Skin epidermis (tissue), 12 donors: ENCODE results near the gene ATAT1.

Source experiments
- H3K27ac ChIP-seq, 21 experiments: fragments of 200-600 bp; sonication (generic) in 11 of 21; one replicate each; pipeline ENCODE4 v1.5.0; 2020; ENCODE audit warnings: mild to moderate bottlenecking in 3 of 21, inconsistent platforms in 2 of 21, moderate library complexity in 2 of 21
- H3K4me3 ChIP-seq, 7 experiments: fragments of 200-600 bp; sonication (generic) in 2 of 7; one replicate each; pipeline ENCODE4 v1.5.0; 2020; ENCODE audit warnings: inconsistent platforms in 2 of 7, mild to moderate bottlenecking in 2 of 7, moderate library complexity in 1 of 7

The ATAT1 gene

DNA sequence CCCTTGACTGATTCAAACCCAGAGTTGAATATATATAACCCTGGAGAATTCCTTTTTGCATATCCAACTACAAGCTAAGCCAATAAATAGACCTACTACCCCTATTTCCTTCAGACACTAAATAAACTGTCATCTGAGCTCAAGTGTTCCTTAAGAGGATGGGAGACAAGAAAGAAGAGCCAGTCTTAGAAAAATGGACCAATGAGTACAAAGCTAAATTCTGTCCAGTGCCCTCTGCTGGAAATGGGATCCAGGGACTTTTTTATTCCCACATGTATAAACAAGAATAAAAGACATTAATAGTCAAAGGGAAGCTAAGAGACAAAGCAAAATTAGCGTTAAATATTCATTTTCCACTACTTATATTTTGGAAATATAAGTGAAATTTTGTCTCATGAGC, 14.5 kb upstream of the ATAT1 start:
- H3K27ac ChIP-seq: peak overlapping the region in 5 of 21 experiments; percentile 6 to 66 (median 17)
- no peak overlapping the region for H3K4me3 ChIP-seq

DNA sequence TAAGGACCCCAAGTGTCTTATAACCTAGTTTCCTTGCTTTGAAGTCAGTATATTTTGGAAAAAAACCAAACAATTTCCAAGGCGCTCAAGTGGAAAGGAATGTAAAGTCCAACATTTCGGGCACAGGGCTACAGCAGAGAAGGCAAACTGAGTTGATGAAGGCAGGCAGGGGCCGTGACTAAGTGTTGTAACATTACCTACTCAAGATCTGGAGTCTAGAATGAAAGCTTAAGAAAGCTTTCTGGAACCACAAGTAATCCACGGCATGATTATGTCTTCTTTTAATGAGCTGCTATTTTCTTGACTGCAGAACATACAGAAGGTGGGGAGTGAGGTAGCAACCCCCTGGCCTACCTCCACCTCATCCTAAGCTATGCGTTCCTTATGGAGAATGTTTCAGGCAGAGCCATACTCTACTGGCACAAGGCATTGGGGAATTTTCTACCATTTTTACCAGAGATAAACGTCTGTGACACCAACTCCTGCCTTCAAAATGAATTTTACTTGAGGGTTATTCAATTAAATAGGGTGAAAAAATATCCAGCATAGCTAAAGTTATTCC, 13.9 kb upstream of the ATAT1 start:
- Histone ChIP-seq H3K4me3 (no peak overlapping the region), H3K27ac (peak overlapping the region in 5 of 21 experiments; percentile 7 to 93 (median 33))

DNA sequence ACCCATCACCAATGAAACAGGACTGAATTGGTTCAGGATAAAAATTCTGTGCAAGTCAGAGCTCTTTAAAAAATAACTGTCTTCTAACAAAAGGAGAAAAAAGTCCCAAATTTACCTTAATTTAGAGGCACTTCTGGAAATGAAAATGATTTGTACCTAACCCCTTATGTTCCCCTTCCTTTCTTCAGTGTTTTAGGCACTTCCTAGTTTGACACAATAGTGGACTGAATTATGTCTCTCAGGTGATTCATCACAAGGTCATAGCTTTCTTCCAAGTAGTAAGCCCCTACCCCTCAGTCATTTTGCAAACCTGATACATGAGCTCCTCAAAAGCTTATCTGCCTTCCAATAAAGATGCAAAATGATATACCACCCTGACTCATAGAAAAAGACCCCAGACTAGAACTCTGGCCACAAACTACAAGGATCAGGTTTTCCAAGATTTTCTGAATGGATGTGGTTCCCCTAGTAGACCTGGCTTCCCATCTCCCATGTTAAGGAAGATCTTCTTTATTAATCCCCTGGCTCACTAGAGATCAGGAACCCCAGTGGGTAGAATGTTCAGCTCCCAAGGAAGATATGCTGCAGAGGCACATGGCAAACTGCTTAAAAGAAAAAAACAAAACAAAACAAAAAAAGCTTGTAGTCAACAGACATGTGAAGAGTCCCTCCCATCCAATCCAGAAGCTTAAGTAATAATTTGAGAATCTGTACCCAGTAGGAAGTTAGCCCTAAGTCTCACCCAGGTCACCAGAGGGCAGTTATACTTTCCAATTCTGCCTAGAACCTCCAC, 13.2 kb upstream of the ATAT1 start:
- H3K27ac ChIP-seq: peak overlapping the region in 9 of 21 experiments; percentile 93 to 100 (median 95)

DNA sequence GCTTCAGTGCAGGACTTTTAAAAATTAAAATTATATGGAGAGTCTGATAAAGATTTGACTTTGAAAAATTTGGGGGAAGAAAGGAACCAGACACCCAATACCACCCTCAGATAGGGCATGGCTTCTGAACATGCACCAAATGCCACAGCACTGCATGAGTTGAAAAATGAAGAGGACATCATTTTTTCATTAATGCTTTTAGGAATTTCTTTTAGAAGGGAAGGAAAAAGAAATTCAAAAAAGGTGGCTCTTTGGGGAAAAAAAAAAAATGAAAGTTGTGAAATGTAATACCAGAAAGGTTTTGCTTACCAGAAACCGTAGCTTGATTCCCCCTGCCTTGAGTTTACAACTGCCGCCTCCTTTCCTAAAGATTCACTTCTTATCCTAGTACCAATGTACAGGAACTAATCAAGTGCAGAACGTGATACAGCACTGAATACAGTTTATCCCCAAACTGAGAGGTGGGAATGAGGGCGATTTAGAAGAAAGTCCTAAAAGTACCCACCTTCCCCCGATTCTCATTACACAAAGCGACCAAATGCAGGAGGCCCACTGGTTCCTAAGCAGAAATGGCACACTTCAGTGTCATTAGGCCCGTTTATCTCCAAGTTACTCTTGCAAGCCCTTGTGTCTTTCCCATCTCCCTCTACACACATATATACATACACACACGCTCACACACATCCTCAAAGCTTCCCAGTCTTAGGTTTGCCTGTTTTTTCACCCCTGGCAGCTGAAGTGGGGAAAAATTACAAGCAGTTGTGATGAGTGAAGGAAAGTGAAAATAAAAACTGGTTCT, 12.4 kb upstream of the ATAT1 start:
- peak overlapping the region; percentile 21 to 97 (median 80) for H3K4me3 ChIP-seq
- H3K27ac ChIP-seq: peak overlapping the region in 20 of 21 experiments; percentile 24 to 100 (median 94)

More for the DNA sequence above, 13.2 kb upstream of the ATAT1 start:
- peak overlapping the region in 2 of 7 experiments; percentile 80 to 86 for H3K4me3 ChIP-seq

DNA sequence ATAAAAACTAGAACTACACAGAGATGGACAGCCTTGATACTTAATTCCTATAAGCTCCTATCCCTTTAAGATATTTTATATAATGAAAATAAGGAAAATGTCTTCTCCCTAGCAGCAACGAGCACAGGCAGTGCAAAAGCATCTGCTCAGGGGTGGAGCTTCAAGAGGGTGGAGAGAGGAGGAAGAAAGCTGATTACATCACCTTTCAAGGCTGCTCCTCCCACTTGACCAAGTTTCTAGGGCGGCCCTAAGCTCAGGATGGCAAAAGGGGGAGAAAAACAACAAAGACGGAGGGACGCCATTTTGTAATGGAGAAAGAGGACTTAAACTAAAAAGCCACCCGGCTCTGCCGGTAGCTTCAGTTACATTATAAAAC, 11.8 kb upstream of the ATAT1 start:
- peak overlapping the region; percentile 58 to 97 (median 80) for H3K4me3 ChIP-seq

DNA sequence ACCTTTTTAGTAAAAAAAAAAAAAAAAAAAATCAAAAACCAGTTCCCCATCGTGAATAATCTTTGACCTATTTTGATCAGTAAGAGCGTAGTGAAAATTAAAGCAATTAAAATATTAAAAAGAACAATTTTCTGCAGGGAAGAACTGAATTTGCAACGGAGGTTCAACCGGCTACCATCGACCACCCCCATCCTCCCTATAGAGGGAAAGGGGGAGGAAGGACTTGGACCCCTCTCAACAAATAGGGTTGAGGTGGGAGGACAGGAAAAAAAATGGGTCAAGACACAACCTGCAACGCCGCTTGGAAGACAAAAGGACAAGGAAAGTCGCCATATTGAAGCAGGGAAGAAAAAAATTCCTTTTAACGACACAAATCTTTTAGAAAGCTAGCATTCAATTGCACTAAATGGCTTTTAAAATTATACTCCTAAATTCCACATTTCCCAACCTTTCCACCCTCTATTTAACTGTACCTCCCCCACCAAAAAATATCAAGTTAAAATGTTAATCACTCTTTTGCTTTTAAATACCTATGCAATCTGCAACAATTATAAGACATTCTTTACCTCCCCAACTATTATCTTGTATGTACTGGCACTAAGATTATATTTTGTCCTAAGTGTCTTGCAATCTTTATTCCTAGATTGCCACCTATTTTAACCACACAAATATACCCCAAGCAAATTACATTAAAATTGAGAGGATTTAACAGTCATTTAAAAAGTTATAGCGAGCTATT, 11.3 kb upstream of the ATAT1 start:
- Histone ChIP-seq H3K4me3 (peak overlapping the region; percentile 58 to 97 (median 80)), H3K27ac (peak overlapping the region; percentile 60 to 100 (median 97))

More for the DNA sequence above, 11.8 kb upstream of the ATAT1 start:
- peak overlapping the region; percentile 62 to 100 (median 97) for H3K27ac ChIP-seq

DNA sequence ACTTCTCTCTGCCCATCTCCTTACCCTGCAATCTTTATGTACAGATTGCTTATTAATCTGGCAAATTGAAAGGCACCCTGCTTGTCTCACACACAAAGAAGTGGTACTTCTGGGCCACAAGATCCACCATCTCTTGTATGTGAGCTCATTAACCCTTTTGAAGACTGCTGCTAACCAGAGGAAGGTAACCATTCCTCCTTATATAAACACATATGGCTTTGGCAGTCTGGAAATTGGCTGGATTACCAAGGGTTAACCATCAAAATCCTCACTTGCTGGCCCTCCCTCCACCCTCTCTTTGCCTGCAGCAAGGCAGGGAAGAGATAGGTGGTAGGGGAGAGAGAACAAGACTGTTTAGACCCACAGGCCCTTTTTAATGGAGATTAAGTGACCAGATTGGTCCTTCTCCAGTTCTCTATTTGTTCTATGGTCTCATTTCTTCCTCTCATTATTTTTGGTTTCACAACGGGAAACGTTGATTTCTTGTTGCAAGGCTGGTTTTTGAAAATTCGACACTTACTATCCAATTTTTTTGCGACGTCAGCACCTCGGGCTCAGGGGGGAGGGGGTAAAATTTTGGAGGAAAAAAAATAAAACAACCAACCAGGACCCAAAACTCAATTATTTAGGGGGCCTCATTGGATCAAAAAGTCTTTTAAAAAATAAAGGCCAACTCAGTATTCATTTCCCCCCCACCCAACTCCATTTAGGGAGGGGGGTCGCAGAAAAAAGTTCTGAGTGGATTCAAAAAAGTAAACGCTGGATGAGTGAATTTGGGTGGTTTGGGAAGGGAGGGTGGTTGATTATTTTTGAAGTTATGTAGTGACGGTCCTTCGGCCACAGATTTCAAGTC, 10.5 kb upstream of the ATAT1 start:
- Histone ChIP-seq H3K27ac (peak overlapping the region; percentile 60 to 100 (median 97)), H3K4me3 (peak overlapping the region; percentile 58 to 97 (median 80))

DNA sequence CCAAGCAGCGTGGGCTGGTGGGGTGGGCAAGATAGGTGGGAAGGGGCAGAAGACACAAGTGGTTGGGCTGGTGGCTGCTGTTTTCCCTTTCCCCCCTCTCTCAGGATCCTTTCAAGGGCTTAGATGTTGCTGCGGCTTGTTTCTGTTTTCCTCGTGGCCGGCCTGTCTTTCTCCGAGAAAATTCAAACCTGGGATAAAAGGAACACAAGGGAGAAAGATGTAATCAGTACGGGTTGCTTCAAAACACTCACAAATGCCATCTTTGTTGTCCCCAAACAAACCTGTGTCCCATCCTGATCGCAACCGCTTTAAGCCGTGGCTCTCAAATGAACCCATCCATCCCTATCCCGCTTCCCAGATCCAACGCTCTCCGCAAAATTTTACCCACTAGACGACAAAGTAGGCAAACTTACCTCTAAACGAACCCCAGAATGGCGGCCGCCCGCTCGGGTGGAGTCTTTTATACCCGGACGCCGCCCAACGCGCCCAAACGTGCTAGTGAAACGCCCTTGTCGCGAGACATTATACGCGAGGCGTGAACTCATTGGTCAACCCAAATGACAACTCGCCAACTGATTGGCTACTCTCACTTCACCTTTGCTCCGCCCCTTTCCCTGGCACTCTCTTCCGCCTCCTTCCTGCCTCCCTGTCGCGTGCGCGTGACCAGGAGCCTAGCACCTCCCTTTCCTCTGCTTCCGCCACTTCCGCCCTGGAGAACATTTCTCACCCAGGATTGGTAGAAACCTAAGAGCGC, 9.7 kb upstream of the ATAT1 start, which contains the start of gene PPP1R10:
Gene PPP1R10, minus strand, starts transcription at position 433 of the 754 bp plus-strand sequence. CDS start 7,299 bp downstream, outside the sequence.
- H3K4me3 ChIP-seq: peak within 1 kb of the TSS; percentile 58 to 97 (median 80)
- H3K27ac ChIP-seq: peak within 1 kb of the TSS; percentile 60 to 100 (median 97)

DNA sequence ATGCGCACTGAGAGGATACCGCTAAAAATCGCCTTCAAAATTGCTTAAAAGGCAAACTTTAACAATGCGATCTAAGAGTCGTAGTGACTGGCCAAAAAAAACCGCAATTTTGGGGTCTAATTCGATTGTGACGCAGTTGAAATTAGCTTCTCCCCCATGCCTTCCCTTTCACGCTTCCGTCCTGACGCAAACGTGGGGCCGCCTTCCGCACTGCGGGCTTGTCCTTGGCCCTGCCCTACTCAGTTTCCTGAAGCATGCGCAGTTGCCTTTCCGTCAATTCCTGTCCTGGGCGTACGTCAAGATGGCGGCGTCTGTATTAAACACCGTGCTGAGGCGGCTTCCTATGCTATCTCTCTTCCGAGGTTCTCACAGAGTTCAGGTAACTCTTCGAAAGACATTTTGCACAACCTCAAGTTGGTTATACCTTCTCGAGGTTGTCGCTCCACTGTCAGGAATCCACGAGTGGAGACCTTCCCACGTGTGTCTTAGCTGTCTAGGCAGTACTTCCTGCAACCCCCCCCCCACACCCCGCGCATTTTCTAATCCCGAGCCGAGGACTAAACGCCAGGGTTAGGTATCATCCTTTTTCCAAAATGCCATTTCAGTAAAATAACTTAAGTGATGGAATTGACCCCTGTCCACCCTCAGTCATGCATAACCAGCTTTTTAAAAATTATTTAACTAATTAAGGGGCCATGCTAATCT, 9.0 kb upstream of the ATAT1 start, which contains the start of gene MRPS18B:
Gene MRPS18B, plus strand, starts transcription at position 276 of the 705 bp plus-strand sequence. Its CDS starts 26 bp downstream, at position 302.
- Histone ChIP-seq H3K4me3 (peak within 1 kb of the TSS; percentile 58 to 97 (median 80)), H3K27ac (peak within 1 kb of the TSS; percentile 60 to 100 (median 97))

DNA sequence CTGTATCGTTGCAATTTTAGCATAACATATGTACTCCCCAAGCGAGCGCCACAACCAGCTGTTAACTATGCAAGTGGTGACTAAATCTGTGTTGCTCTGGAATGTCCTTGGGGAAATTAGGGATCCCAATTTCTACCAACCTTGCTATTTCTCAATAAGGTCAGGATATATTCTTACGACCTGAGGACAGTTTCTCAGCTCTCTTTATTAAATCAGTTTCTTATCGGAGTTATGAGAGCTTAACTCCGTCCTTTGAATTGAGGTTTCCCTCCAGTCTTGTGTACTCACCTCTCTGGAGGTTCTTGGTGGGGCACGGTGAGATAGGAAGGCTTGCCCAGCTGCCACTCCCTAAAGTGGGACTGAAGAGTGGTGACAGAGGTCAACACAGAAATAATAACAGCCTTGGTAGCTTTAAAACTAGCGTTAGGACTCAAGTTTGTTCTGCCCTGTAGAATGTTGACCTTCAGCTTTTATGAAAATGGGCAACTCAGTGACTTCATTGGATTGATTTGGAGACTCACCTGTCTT, 8.3 kb upstream of the ATAT1 start:
- peak overlapping the region; percentile 2 to 100 (median 95) for H3K27ac ChIP-seq
- peak overlapping the region; percentile 48 to 86 (median 55) for H3K4me3 ChIP-seq

DNA sequence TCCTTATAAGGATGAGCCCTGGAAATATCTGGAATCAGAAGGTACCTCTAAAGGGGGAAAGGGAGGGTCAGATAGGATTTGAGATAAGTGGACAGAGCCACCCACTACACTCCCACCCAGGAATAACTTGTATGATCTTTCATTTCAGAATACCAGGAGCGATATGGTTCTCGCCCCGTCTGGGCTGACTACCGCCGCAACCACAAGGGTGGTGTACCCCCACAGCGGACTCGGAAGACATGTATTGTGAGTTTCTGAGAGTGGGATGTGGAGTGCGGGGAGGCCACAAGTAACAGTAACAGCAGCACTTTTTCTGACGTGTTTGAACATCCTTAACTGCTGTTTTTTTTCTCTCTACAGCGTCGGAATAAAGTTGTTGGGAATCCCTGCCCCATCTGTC, 7.1 kb upstream of the ATAT1 start:
- H3K27ac ChIP-seq: peak overlapping the region in 1 of 21 experiments; percentile 26
- no peak overlapping the region for H3K4me3 ChIP-seq

DNA sequence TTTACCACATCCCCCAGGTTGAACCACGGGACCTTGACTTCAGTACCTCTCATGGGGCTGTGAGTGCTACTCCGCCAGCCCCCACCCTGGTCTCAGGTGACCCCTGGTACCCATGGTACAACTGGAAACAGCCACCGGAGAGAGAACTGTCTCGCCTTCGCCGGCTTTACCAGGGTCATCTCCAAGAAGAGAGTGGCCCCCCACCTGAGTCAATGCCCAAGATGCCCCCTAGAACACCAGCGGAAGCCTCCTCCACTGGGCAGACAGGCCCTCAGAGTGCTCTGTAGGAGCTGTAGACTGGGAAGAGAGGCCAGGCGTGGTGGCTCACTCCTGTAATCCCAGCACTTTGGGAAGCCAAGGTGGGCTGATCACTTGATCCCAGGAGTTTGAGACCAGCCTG, 1.2 kb upstream of the ATAT1 start:
- peak overlapping the region in 2 of 21 experiments; percentile 85 to 94 for H3K27ac ChIP-seq
- no peak overlapping the region for H3K4me3 ChIP-seq

DNA sequence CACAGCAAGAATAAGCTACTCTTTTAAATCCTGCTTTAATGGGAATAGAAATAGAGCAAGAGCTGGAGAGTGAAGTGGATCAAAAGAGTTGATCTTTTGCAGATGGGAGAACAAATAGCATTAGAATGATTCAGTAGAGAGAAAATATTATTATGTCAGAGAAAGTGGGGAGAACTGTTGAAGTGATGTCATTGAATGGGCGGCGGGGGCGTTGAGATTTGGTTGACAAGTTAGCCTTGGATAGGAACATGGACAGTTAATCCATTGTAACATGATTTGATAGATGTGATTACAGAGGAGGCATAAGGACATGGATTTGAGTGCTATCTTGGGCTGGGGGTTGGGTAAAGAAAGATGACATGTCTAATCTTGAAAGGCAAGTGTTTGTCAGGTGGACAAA, 9.2 kb downstream of the ATAT1 start:
- Histone ChIP-seq H3K4me3 (no peak overlapping the region), H3K27ac (no peak overlapping the region)

DNA sequence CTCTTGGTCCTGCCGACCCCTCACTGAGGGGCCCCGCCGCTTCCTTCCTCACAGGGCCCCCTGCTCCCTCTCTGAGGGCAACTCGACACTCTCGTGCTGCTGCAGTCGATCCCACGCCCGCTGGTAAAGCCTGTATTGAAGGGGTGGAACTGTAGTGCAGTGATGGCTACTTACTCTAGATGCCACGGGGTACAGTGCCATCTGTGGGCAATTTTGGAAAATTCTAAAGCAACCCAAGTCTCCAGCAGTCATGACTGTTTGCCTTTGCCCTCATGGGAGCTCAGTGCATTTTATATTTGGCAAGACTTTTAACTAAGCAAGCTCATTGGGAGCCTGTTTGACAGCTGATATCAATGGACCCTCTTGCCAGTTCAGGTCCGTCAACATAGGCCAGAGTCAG, 13.8 kb downstream of the ATAT1 start:
- H3K4me3 ChIP-seq: no peak overlapping the region
- H3K27ac ChIP-seq: no peak overlapping the region

DNA sequence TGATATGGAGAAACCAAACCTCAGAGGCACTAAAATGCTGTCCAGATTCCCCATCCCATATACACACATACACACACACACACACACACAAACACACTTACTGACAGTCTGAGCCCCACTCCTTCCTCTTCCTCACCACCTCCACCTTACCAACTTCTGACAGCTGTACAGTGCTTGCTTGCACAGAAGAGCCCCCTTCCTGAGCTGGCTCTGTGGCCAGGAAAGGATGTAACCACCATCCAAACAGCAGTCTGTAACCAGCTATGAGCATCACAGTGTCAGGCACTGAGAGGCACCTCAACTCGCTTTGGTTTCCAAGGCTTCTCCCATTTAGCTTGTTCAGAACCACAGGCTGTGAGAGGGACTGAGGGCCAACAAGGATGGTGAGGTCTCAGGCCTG, 14.4 kb downstream of the ATAT1 start:
- Histone ChIP-seq H3K4me3 (no peak overlapping the region), H3K27ac (no peak overlapping the region)

DNA sequence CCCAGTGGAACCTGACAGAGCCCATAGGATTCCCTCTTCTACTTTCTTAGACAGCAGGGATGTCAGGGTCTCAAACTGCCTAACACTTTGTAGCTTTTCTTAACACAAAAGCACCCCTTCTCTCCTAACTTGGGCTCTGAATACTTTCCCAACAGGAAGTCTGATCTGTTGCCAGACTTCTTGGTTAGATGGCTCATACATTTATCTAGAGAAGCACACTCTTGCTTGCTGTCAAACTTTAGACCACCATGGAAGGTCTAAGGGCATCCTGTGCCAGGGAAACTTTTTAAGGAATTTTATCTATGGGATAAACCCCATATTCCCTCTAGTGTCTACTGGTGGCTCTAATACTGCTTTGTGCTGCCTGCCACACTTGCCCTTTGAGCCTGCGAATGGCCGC, 17.0 kb downstream of the ATAT1 start:
- no peak overlapping the region for H3K27ac ChIP-seq
- H3K4me3 ChIP-seq: no peak overlapping the region

DNA sequence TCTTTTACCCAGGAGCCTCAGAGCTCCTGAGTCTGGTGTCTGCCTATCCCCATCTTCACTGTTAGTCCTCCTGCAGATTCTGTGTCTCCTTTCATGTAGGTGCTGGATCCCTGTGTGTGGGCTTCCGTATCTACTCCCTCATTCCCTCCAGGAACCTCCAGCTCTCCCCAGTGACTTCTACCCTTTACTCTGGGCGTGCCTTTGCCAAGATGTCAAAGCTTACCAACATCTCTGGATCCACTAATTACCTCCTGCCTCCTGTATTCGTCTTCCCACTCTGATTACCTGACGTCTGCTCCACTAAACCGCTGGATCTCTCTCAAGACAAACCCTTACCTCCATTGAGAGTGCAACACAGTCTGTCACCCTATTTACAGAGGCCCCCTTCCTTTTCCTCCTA, 18.1 kb downstream of the ATAT1 start:
- no peak overlapping the region for H3K27ac ChIP-seq

More for the DNA sequence above, 18.1 kb downstream of the ATAT1 start:
- H3K4me3 ChIP-seq: no peak overlapping the region
